GM12878 (cell line): Measurements from ENCODE around the gene OFD1. TPM values are rescaled to one million over a fixed set of nuclear protein-coding genes. Genes with fewer than 3 reads are reported as not detected.

Source experiments
- ATAC-seq: fragments of 200-7000 bp; cut with Tn5 transposase; 3 replicates; pipeline ENCODE4 v1.9.1; 2020; ENCODE audit warnings: mild to moderate bottlenecking, moderate library complexity
- BruUV-seq: library from RNA; stranded (reverse); fragments of 400-500 nt; replicated peaks from 2 replicates; lab custom pipeline; 2021; lab: Mats Ljungman, UMichigan
- CTCF ChIA-PET: fragments of 300-600 bp; sonication (Branson Sonifier 250); formaldehyde crosslinking; extraction: SDS; loops from one replicate; lab custom pipeline; 2021; ENCODE audit warnings: inconsistent platforms; lab: Yijun Ruan, JAX
- POLR2A ChIA-PET: fragments of 350-600 bp; formaldehyde crosslinking; extraction: SDS; loops from one replicate; lab custom pipeline; 2021; ENCODE audit warnings: inconsistent platforms; lab: Charles Lee
- RAD21 ChIA-PET: fragments of 300-600 bp; sonication (Branson Sonifier 250); formaldehyde crosslinking; loops from one replicate; lab custom pipeline; 2023; ENCODE audit warnings: antibody characterized with exemption; ENCODE audit not compliant: unreplicated experiment; lab: Charles Lee
- SMC1A ChIA-PET: fragments of 300-600 bp; sonication (Branson Sonifier 250); formaldehyde crosslinking; loops from one replicate; lab custom pipeline; 2023; ENCODE audit not compliant: unreplicated experiment, uncharacterized antibody; lab: Charles Lee
- DNase-seq: peaks from one replicate; pipeline ENCODE4 v3.0.0-alpha.2; 2011; ENCODE audit warnings: low read depth, low spot score
- FAIRE-seq: peaks from 3 replicates; lab custom pipeline; 2011; peaks lifted over from hg19 to GRCh38; lab: Jason Lieb, UNC
- H2AFZ ChIP-seq: 2 replicates; pipeline ENCODE4 v1.6.0; 2011; ENCODE audit warnings: low read depth, low read length, control low read depth; ENCODE audit not compliant: control insufficient read depth
- H3K27ac ChIP-seq: 2 replicates; pipeline ENCODE4 v1.5.1; 2011; ENCODE audit warnings: control low read depth; ENCODE audit not compliant: control insufficient read depth, insufficient read depth
- H3K27me3 ChIP-seq, 2 experiments: replicated peaks in 1 of 2; 2 replicates each; pipeline versions ENCODE4 v1.6.0 to v1.6.1; 2011; ENCODE audit warnings: low read length in 1 of 2; ENCODE audit not compliant: control insufficient read depth in 2 of 2, insufficient read depth in 2 of 2
- H3K36me3 ChIP-seq, 2 experiments: 2 replicates each; pipeline ENCODE4 v1.5.1; 2011; ENCODE audit warnings: low read length in 1 of 2; ENCODE audit not compliant: control insufficient read depth in 2 of 2, insufficient read depth in 2 of 2
- H3K4me1 ChIP-seq: 2 replicates; pipeline ENCODE4 v1.6.1; 2011; ENCODE audit warnings: mild to moderate bottlenecking, low read length, moderate library complexity, mixed read lengths; ENCODE audit not compliant: control insufficient read depth, insufficient read depth
- H3K4me2 ChIP-seq: 2 replicates; pipeline ENCODE4 v1.6.0; 2011; ENCODE audit warnings: control low read depth; ENCODE audit not compliant: control insufficient read depth, insufficient read depth
- H3K4me3 ChIP-seq: fragments of 200-600 bp; sonication (generic); 2 replicates; pipeline ENCODE4 v1.5.1; 2016
- H3K79me2 ChIP-seq: 2 replicates; pipeline ENCODE4 v1.6.0; 2011; ENCODE audit warnings: low read length; ENCODE audit not compliant: control insufficient read depth, insufficient read depth
- H3K9ac ChIP-seq: 2 replicates; pipeline ENCODE4 v1.8.0; 2011; ENCODE audit warnings: low read length, control low read depth, mixed read lengths; ENCODE audit not compliant: control insufficient read depth, insufficient read depth
- H3K9me3 ChIP-seq: replicated peaks from 3 replicates; pipeline ENCODE4 v1.5.1; 2011; ENCODE audit warnings: mild to moderate bottlenecking, low read length; ENCODE audit not compliant: control insufficient read depth, insufficient read depth
- H4K20me1 ChIP-seq: 2 replicates; pipeline ENCODE4 v1.6.0; 2011; ENCODE audit not compliant: control insufficient read depth, insufficient read depth
- CBFB ChIP-seq: IDR thresholded peaks from 2 replicates; pipeline ENCODE4 v1.6.1; 2016; ENCODE audit warnings: antibody characterized with exemption, low read depth
- CBX3 ChIP-seq: fragments of 200-600 bp; sonication (generic); IDR thresholded peaks from 2 replicates; pipeline ENCODE4 v1.6.1; 2016; ENCODE audit warnings: low read depth, borderline replicate concordance
- CEBPZ ChIP-seq: fragments of 150-350 bp; IDR thresholded peaks from 2 replicates; pipeline ENCODE4 v1.6.1; 2016; ENCODE audit warnings: low read depth, low read length
- CREB1 ChIP-seq: IDR thresholded peaks from 2 replicates; pipeline ENCODE4 v1.6.1; 2012; ENCODE audit warnings: low read depth, mild to moderate bottlenecking, inconsistent platforms
- ETV6 ChIP-seq, 2 experiments: fragments of 450-650 bp in 1 of 2; IDR thresholded peaks in 1 of 2; conservative IDR thresholded peaks in 1 of 2; 2 replicates each; pipeline ENCODE4 v1.6.1; 2014; ENCODE audit warnings: antibody characterized with exemption in 1 of 2, borderline replicate concordance in 1 of 2, low read depth in 1 of 2, mild to moderate bottlenecking in 1 of 2, moderate library complexity in 1 of 2
- SREBF2 ChIP-seq: IDR thresholded peaks from 2 replicates; pipeline ENCODE4 v1.6.1; 2012; ENCODE audit warnings: mild to moderate bottlenecking, low read length
- SUPT20H ChIP-seq: IDR thresholded peaks from 2 replicates; pipeline ENCODE4 v1.6.1; 2011; ENCODE audit warnings: low read depth, mild to moderate bottlenecking, low read length, moderate library complexity, borderline replicate concordance; ENCODE audit not compliant: control insufficient read depth
- ZBTB11 ChIP-seq: fragments of 450-650 bp; formaldehyde crosslinking; IDR thresholded peaks from 2 replicates; pipeline ENCODE4 v1.5.0; 2022; ENCODE audit warnings: mild to moderate bottlenecking, missing genetic modification characterization
- ZBTB40 ChIP-seq: fragments of 450-650 bp; IDR thresholded peaks from 2 replicates; pipeline ENCODE4 v1.6.1; 2016; ENCODE audit warnings: mild to moderate bottlenecking, moderate library complexity, borderline replicate concordance
- ZSCAN29 ChIP-seq: fragments of 450-650 bp; IDR thresholded peaks from 2 replicates; pipeline ENCODE4 v1.6.1; 2017; ENCODE audit warnings: mild to moderate bottlenecking, moderate library complexity
- WGBS: methylation state at CpG from one replicate; pipeline ENCODE4 v1.1.6; 2016; ENCODE audit warnings: low lambda C conversion rate; ENCODE audit not compliant: insufficient replicate concordance, insufficient coverage; ENCODE audit errors: missing lambda C conversion rate; 5-methylcytosine and 5-hydroxymethylcytosine counted together
- in situ Hi-C: fragments of 300-500 bp; cut with MboI; formaldehyde crosslinking; loops from 9 replicates; pipeline ENCODE4 v1.14.3; 2018; ENCODE audit warnings: mixed read lengths
- intact Hi-C: fragments of 100-400 bp; cut with micrococcal nuclease; formaldehyde crosslinking; loops from one replicate; pipeline ENCODE4 v1.14.2; 2022; ENCODE audit not compliant: unreplicated experiment
- polyA plus RNA-seq, 11 experiments: library from polyadenylated mRNA; depleted of rRNA in 4 of 11; unstranded in 6 of 11; stranded (reverse) in 5 of 11; fragments of >200 nt; fragmentation: Nextera tagmentation in 4 of 11; fragmentation: Illumina TruSeq in 1 of 11; extraction: Ambion mirVana in 4 of 11; extraction: Trizol in 1 of 11; gene quantifications; 1 replicate in 1 of 11; 2 replicates in 10 of 11; pipeline versions ENCODE4 v1.2.1 to v1.2.3, GENCODE V29; 2011 to 2016; ENCODE audit warnings: inconsistent platforms in 2 of 11, missing spikeins in 2 of 11, low read depth in 1 of 11
- total RNA-seq, 4 experiments: library from RNA; depleted of rRNA in 3 of 4; stranded (reverse); fragments of >200 nt in 3 of 4; fragmentation: Illumina TruSeq in 1 of 4; extraction: Trizol in 1 of 4; gene quantifications; 2 replicates each; pipeline versions ENCODE4 v1.2.1 to v1.2.3, GENCODE V29; 2013 to 2021

OFD1 gene
- total and polyA plus RNA-seq, 10 of the 15 experiments (the other 5 are each of a cell fraction or from before 2014, with no cell fraction given), result 22.4 to 77.2 (median 34.1) TPM

- ChIA-PET RAD21 (no interaction called here), POLR2A (interaction anchor here (0.6 kb wide), 1 partner anchor 15 kb away, joined by 3 read pairs; no protein-coding TSS in a partner anchor), SMC1A (interaction anchor here (1.0 to 2.0 kb wide), 6 partner anchors 14 to 76 kb away, joined by 3 to 10 read pairs (median 4); no protein-coding TSS in a partner anchor), CTCF (interaction anchor here (0.8 to 1.2 kb wide), 4 partner anchors 17 to 829 kb away, joined by 3 to 5 read pairs (median 4); no protein-coding TSS in a partner anchor)
- DNase-seq, result no peak
- no peak overlapping the region for H3K9ac ChIP-seq
- H3K4me2 ChIP-seq, result no peak overlapping the region
- H3K27me3 ChIP-seq, result no peaks in the 10 kb centered on the region
- H3K36me3 ChIP-seq, result peaks cover 2 to 7% of the 10 kb centered on the region in 2 experiments; a peak in 3 of 4 replicates
- no peak for FAIRE-seq
- no peaks in the 10 kb centered on the region for H4K20me1 ChIP-seq
- H3K79me2 ChIP-seq, result no peaks in the 10 kb centered on the region
- TF ChIP-seq SREBF2, result no peak
- TF ChIP-seq CREB1, result no peak
- no peak for TF ChIP-seq ETV6 (conservative IDR thresholded peaks at IDR 0.05 in 1 of 2, IDR thresholded peaks at IDR 0.05 in 1 of 2; ENCODE audit: borderline replicate concordance in 1 of 2, low read depth in 1 of 2)
- TF ChIP-seq CEBPZ, result no peak
- TF ChIP-seq ZBTB40, result no peak
- no peak for TF ChIP-seq ZBTB11
- TF ChIP-seq CBX3, result no peak
- TF ChIP-seq SUPT20H, result no peak
- TF ChIP-seq CBFB, result no peak
- no peak for TF ChIP-seq ZSCAN29
- H3K9me3 ChIP-seq, result no peaks in the 10 kb centered on the region
- in situ Hi-C loops (no loop called here), intact Hi-C loops (no loop called here)
- H3K4me3 ChIP-seq, result no peak overlapping the region
- no peak overlapping the region for H2AFZ ChIP-seq
- no TSS peak for BruUV-seq
- H3K4me1 ChIP-seq, result no peaks in the 10 kb centered on the region
- H3K27ac ChIP-seq, result no peak overlapping the region
- 51% methylated on average over 4 of the region's 4 CpGs for WGBS
- peak; percentile 34; the same call in 1 of the 3 replicates for ATAC-seq
Observed at GRCh38 chrX:13776387-13776786, 41.8 kb downstream of the OFD1 start.
